Stimulated activated CD4-positive, alpha-beta T cell treated with anti-CD3 and anti-CD28 coated beads, Interleukin-12 subunit alpha, Interleukin-12 subunit beta, amount 100 ng/mL, for 24 hours (primary cell): ENCODE measurements around the gene KRTAP5-10.
A peak's percentile ranks its signal among the peaks of the same experiment; 100 is the strongest.
"Not testable (repeated sequence)": the region's sequence is repeated elsewhere in the genome, so short reads cannot be mapped to it uniquely, and the experiment has no call there.

Source experiments
- DNase-seq, 2 experiments: peaks; one replicate each; pipeline ENCODE4 v3.0.0-alpha.2; 2020; ENCODE audit warnings: low read depth in 2 of 2

KRTAP5-10 gene

GRCh38 chr11:71542879-71543777 lies 22.2 kb upstream of the KRTAP5-10 start:
- no peak for DNase-seq

GRCh38 chr11:71543866-71544265 lies 21.5 kb upstream of the KRTAP5-10 start:
- DNase-seq, result no peak

DNA sequence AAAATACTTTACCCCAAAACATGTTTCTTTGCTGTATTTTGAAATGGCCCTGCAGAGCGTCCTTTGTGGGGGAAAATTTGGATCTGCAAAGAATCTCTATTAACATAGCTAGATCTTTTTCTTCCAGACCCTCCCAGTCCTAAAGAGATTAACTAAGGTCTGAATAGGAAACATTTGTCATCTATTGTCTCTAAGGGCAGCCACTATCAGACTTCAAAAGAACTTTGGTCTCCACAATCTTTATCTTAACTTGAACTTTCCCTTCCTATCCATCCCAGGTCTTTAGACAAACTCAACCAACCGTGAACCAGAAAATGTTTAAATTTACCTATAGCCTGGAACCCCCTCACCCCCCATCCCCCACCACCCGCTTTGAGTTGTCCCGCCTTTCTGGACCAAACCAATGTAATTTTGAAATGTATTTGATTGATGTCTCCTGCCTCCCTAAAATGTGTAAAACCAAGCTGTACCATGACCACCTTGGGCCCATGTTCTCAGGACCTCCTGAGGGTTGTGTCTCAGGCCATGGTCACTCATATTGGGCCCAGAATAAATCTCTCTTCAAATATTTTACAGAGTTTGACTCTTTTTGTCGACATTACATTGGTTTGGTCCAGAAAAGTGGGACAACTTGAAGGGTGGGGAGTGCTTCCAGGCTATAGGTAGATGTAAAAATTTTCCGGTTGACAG lies 20.7 kb upstream of the KRTAP5-10 start:
- DNase-seq, result no peak

DNA sequence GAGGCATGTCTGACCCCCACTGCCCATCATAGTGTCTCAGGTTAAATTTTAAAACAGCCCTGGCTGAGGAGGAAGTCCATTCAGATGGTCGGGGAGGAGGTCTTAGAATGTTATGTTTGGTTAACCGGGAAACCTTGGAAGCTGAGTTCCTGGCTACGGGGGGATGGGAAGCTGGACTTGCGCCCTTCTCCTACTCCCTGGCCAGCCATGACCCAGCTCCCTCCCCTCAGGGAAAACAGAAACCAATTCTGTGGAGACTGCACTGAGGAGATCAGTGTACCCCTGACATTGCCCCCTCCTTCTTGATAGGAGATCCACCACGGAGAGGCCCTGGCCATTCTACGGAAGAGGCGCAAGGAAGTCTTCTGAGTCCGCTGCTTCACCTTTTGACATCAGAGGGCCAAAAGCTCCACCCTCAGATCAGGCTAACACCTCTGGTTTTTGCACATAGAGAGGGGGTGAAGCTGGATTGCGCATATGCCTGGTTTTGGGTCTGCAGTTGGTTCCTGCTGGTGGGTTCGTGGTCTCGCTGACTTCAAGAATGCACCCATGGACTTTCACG lies 19.9 kb upstream of the KRTAP5-10 start:
- DNase-seq, result no peak

- no peak for DNase-seq
Observed at GRCh38 chr11:71548120-71548519, 17.2 kb upstream of the KRTAP5-10 start, which contains the start of gene KRTAP5-9. Gene KRTAP5-9, plus strand, starts transcription at chr11:71548420. Its CDS starts 238 bp downstream, at chr11:71548658.

- no peak for DNase-seq
Observed at GRCh38 chr11:71548716-71549151, 16.6 kb upstream of the KRTAP5-10 start.

DNA sequence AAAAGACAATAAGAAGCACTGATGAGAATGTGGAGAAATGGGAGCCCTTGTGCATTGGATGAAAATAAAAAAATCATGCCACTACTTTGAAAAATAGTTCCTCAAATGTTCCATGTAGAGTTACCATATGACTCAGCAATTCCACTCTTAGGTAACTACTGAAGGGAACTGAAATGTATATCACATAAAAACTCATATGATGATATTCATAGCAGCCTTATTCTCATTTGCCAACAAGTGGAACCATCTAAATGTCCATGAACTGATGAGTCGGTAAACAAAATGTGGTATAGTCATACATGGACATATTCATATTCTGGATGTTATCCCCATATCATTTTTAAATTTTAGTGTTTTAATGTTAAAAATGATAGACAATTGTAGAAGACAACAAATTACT lies 13.7 kb upstream of the KRTAP5-10 start:
- DNase-seq, result no peak

DNA sequence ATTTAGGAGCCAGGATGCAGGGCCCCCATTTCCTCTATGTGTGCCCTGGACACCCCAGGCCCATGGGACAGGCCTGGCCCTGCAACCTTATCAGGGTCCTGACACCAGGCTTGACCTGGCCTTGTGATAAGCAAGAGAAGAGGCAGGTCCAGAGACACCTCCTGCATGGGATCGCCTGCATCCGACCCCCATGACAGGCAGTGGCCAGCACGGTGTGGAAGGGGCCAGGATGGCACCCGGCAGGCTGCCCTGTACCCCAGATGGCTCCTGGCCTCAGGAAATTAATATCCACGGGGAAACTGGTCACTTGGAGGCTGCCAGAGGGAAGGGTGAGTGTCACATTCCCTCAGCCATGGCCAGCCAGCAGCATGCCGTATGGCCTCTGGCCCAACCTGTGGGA lies 10.4 kb upstream of the KRTAP5-10 start:
- no peak for DNase-seq

DNA sequence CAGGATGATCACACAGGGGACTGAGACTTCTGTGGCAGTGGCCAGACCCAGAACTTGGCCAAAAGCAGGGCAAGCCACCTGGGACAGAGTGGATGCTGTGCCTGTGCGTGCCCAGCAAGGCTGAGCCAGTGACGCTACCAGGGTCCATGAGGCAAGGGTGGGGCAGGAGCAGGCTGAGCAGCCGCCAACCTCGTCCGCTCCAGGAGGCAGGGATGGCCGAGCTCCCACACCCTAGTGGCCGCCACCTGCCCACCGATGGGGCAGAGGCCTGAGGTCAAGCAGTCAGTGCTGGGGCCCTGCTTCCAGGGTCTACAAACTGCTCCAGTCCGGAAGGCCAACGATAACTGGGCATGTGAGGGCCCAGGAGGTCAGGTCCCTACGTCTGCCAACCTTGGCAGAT lies 9.9 kb upstream of the KRTAP5-10 start:
- DNase-seq, result no peak

- DNase-seq, result no peak
Observed at GRCh38 chr11:71556018-71556417, 9.3 kb upstream of the KRTAP5-10 start.

DNA sequence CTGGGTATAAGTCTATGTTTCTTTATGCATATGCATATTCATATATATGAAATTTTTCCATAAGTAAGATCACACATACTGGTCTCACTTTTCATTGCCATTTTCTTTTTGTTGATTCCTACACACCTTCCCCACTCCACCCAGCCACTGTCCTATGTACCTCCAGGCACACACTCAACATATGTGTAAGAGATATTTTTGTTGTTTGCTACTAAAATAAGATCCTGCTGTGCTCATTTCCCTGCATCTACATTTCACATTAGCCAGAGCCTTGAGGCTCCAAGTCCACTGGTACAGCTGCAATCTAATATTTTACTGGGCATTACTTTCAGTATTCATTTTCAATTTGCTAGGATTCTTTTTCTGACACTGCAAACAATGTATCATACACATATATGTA lies 8.1 kb upstream of the KRTAP5-10 start:
- no peak for DNase-seq

DNA sequence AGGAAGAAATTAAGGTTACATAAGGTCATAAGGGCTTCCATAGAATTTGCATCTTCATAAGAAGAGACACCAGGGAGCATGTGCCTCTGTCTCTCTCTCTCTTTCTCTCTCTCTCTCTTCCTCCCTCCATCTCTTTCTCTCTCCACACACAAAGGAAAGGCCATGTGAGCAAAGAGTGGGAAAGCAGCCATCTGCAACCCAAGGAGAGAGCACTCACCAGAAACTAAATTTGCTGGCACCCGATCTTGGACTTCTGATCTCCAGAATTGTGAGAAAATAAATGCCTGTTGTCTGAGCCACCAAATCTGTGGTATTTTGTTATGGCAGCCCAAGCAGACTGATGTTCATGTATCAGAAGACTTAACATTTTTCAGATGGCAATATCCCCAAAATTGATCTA lies 6.4 kb upstream of the KRTAP5-10 start:
- no peak for DNase-seq

- no peak for DNase-seq
Observed at GRCh38 chr11:71562120-71562519, 3.2 kb upstream of the KRTAP5-10 start.

- DNase-seq, result peak in 1 of 2 experiments; percentile 15
Observed at GRCh38 chr11:71563406-71563805, 2.0 kb upstream of the KRTAP5-10 start.

DNA sequence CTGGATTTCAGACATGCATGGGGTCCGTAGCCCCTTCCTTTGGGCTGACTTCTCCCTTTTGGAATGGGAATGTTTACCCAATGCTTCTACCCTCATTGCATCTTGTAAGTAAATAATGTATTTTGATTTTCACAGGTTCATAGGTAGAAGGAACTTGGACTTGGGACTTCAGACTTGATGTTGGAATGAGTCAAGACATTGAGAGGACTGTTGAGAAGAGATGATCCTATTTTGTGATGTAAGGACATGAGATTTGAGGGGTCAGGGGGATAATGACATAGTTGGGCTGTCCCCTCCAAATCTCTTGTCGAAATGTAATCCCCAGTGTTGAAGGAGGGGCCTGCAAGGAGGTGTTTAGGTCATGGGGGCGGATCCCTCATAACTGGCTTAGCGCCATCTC lies 933 bp upstream of the KRTAP5-10 start:
- no peak for DNase-seq

DNA sequence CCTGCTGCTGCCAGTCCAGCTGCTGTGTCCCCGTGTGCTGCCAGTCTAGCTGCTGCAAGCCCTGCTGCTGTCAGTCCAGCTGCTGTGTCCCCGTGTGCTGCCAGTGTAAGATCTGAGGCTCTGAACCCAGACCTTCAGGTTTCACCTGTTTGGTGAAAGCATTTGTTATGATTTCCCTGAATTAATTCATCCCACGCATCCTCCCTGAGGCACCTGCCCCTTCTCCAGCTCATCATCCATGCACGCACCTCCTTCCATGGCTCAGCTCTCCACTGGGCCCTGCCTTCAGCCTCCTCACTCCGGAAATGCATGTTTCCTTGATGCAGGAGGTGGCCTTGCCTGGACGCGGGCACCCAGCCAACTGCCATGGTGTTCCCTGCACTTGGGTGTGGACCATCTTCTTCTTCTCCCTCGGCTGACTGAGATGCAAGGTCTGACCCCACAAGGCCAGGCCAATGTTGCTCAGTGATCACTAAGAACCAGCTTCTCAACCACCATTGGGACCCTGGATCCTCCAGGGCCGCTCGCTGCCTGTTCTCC lies 788 bp downstream of the KRTAP5-10 start:
- no peak for DNase-seq

GRCh38 chr11:71566626-71567599 lies 1.6 kb downstream of the KRTAP5-10 start:
- not testable (repeated sequence) for DNase-seq

DNA sequence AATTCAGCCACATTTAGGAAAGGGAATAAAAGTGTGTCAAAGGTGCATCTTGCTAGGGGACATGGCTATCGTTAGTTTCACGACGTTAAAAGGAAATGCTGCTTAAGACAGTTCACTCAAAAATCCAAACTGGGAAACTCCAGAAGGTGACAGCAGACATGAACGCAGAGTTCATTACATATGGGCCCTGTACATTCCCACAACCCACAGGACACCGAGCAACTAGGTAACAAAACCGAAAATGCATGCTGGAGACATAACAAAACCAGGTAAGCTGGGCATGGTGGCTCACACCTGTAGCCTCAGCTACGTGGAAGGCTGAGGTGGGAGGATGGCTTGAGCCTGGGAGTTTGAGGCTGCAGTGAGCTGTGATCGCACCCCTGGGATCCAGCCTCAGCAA lies 2.3 kb downstream of the KRTAP5-10 start:
- DNase-seq, result not testable (repeated sequence)

GRCh38 chr11:71568704-71569349 lies 3.5 kb downstream of the KRTAP5-10 start:
- no peak for DNase-seq

GRCh38 chr11:71571101-71571850 lies 5.9 kb downstream of the KRTAP5-10 start:
- DNase-seq, result not testable (repeated sequence)
